HL-60/S4 treated with phorbol 12-myristate 13-acetate at 8.2 ng/mL for 4 days and 3 days (cell line): Measurements from ENCODE around the gene SLC16A1.

Experiments
- in situ Hi-C: fragments of 300-500 bp; cut with MboI; formaldehyde crosslinking; loops from 2 replicates; pipeline ENCODE4 v1.15.0; 2022; ENCODE audit warnings: low sequenced_read_pairs

Gene SLC16A1

GRCh38 chr1:112926858-112927257 is 29.1 kb downstream of the SLC16A1 start:
- in situ Hi-C loops, result no loop called here

DNA sequence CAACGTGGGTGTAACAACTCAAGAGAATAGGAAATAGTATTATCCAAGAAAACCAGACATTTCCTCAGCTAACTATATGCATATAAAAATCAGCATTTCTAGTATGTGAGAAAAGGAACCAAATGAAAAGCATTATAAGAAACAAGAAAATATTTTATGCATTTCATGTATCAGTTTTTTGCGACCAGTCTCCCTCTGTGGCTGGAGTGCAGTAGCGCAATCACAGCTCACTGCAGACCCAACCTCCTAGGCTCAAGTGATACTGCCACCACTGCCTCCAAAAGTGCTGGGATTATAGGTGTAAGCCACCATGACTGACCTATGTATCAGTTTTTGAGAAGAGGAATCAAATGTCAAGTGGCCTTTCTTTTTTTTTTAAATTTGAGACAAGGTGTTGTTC is 31.0 kb downstream of the SLC16A1 start:
- in situ Hi-C loops, result no loop called here

DNA sequence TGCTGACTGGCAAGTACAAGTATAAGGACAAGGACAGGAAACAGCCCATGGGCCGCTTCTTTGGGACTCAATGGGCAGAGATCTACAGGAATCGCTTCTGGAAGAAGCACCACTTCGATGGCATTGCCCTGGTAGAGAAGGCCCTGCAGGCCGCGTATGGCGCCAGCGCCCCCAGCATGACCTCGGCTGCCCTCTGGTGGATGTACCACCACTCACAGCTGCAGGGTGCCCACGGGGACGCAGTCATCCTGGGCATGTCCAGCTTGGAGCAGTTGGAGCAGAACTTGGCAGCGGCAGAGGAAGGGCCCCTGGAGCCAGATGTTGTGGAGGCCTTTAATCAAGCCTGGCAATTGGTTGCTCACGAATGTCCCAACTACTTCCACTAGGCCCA is 32.0 kb downstream of the SLC16A1 start:
- in situ Hi-C loops, result no loop called here

DNA sequence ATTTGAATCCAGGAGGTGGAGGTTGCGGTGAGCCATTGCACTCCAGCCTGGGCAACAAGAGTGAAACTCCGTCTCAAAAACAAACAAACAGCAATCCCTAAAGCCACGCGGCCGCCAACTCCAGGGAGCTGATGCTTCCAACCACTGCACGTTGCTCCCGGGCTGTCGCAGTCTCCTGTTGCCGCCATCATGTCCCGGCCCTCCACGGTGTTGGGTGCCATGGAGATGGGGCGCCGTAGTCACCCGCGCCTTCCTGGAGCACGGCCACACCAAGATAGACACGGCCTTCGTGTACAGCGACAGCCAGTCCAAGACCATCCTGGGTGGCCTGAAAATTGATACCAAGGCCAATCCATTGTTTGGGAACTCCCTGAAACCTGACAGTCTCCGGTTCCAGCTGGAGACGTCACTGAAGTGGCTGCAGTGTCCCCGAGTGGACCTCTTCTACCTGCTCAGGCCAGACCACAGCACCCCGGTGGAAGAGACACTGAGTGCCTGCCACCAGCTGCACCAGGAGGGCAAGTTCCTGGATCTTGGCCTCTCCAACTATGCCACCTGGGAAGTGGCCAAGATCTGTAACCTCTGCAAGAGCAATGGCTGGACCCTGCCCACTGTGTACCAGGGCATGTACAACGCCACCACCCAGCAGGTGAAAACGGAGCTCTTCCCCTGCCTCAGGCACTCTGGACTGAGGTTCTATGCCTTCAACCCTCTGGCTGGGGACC is 32.6 kb downstream of the SLC16A1 start:
- in situ Hi-C loops, result no loop called here

DNA sequence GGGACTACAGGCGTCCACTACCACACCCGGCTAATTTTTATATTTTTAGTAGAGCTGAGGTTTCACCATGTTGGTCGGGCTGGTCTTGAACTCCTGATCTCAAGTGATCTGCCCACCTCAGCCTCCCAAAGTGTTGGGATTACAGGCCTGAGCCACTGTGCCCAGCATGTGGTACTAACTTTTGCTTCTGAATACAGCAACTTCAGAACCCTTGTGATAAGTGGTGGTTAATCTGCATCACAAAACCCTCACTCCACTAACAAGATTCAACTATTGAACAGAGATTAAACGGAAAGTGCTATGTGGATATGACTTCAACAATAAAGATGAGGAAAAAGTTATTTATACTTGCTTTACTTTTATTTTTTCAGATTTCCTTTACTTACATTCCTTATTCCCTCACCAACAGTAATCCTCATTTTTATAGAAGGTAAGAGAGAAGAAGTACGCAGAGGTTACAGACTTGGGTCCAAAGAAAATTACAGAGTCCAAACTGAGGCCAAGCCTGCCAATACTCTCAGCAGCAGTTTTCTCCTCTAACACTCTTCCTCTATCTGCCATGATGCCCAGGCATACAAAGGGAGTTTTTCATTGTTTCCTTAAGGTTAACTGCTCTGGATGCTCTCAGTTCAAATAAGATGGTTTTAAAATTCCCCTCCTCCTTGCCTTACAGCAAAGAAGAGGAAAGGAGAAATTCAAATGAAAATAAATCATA is 44.3 kb downstream of the SLC16A1 start:
- in situ Hi-C loops, result no loop called here

- in situ Hi-C loops, result no loop called here
These were observed 46.1 kb downstream of the SLC16A1 start for GRCh38 chr1:112909847-112910246.

GRCh38 chr1:112906150-112906698 is 49.8 kb downstream of the SLC16A1 start:
- in situ Hi-C loops, result no loop called here

DNA sequence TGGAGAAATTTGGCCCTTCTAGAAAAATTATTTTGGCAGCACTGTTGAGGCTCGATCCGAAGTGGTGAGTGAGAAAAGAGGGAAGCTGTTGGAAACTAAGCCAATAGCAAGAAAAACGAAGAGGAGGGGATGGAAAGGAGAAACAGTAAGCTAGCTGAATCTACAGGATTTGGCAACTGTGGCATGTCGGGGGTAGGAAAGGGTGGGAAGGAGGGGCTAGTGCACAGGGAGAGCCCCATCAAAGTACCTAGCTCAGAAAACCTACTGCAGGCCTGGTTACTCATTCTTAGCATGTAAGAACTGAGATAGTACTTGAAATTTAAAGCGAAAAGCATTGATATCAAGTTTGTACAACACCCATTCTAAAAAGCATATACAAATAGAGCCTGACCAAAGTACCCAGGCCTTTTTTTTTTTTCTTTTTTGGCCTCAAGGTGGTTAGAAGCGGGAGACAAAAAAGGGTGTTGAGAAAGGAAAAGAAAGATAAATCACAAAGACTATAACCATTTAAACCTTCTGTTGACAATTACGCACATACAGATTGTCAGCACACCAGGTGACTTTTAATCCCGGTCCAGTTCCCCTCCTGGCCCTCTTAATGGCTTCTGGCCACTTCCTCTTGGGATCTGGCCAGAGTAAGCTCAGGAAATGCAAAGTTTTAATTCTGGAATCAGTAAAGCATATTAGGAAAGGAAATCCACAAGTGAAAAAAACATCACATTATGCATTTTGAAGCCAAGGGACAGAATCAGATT is 50.4 kb downstream of the SLC16A1 start:
- in situ Hi-C loops, result no loop called here

- in situ Hi-C loops, result no loop called here
These were observed 51.1 kb downstream of the SLC16A1 start for GRCh38 chr1:112904831-112905261.

DNA sequence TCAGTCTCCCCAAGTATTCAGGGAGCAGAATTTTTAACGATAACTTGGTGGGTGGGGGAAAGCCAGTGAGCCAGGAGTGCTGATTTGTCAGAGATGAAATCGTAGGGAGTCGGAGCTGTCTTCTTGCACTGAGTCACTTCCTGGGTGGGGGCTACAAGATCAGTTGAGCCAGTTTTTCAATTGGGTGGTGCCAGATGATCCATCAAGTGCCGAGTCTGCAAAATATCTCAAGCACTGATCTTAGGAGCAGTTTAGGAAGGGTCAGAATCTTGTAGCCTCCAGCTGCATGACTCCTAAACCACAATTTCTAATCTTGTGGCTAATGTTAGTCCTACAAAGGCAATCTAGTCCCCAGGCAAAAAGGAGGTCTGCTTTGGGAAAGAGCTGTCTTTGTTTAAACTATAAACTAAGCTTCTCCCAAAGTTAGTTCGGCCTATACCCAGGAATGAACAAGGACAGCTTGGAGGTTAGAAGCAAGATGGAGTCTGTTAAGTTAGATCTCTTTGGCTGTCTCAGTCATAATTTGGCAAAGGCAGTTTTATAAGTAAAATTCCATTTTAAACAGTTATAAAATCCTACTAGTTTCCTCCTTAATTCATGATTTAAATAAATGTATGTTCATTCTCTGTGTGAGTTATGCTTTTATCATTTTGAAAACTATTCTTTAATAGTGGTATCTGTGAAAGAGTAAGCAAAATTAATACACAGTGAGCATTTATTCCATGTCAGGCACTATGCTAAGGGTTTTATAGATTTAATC is 51.7 kb downstream of the SLC16A1 start:
- in situ Hi-C loops, result no loop called here

DNA sequence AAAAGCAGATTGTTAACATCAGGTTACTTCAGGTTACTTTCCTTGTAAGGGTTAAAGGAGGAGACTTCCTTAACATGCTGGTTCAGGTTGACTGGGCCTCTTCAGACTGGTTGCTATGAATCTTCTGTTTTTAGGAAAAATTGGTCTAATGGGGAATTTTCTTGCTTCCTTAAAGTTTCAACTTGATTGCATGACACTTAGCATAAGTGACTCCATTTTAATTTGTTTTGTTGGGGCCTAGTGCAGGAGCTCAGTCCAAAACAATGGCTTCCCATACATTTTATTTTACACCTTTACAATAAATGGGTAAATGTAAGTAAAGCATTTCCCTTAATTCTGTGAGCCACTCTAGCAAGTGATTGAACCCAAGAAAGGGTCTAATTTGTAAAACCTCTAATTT is 53.8 kb downstream of the SLC16A1 start:
- in situ Hi-C loops, result no loop called here

- in situ Hi-C loops, result no loop called here
These were observed 54.6 kb downstream of the SLC16A1 start for GRCh38 chr1:112901387-112901786.

- in situ Hi-C loops, result loop anchor here (25.0 kb wide), 1 partner anchor 141 kb away; no protein-coding TSS in a partner anchor
These were observed 59.2 kb downstream of the SLC16A1 start for GRCh38 chr1:112896783-112897182.

DNA sequence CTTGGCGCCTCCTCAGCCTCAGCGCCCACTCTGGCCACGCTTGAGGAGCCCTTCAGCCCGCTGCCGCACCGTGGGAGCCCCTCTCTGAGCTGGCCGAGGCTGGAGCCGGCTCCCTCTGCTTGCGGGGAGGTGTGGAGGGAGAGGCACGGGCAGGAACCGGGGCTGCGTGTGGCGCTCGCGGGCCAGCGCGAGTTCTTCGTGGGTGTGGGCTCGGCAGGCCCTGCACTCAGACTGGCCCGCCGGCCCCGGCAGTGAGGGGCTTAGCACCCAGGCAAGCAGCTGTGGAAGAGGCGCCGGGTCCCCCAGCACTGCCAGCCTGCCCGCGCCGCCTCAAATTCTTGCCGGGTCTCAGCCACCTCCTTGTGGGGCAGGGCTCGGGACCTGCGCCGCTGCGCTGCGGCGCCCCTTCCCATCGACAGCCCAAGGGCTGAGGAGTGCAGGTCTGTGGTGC is 61.4 kb downstream of the SLC16A1 start:
- in situ Hi-C loops, result loop anchor here (25.0 kb wide), 1 partner anchor 143 kb away; no protein-coding TSS in a partner anchor

- in situ Hi-C loops, result loop anchor here (25.0 kb wide), 1 partner anchor 143 kb away; no protein-coding TSS in a partner anchor
These were observed 62.0 kb downstream of the SLC16A1 start for GRCh38 chr1:112894010-112894292.

GRCh38 chr1:112893288-112894009 is 62.5 kb downstream of the SLC16A1 start:
- in situ Hi-C loops, result loop anchor here (25.0 kb wide), 1 partner anchor 144 kb away; no protein-coding TSS in a partner anchor

DNA sequence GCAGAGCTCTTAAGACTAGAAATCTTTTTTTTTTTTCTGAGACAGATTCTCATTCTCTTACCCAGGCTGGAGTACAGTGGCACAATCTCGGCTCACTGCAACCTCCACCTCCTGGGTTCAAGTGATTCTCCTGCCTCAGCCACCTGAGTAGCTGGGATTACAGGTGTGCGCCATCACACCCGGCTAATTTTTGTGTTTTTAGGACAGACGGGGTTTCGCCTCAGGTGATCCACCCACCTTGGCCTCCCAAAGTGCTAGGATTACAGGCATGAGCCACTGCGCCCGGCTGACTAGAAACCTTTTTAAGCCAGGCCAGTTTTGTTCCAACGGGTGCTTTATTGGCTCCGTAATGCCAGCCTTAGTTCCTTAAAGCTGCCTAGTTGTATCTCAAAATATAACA is 66.1 kb downstream of the SLC16A1 start:
- in situ Hi-C loops, result loop anchor here (25.0 kb wide), 1 partner anchor 147 kb away; no protein-coding TSS in a partner anchor

DNA sequence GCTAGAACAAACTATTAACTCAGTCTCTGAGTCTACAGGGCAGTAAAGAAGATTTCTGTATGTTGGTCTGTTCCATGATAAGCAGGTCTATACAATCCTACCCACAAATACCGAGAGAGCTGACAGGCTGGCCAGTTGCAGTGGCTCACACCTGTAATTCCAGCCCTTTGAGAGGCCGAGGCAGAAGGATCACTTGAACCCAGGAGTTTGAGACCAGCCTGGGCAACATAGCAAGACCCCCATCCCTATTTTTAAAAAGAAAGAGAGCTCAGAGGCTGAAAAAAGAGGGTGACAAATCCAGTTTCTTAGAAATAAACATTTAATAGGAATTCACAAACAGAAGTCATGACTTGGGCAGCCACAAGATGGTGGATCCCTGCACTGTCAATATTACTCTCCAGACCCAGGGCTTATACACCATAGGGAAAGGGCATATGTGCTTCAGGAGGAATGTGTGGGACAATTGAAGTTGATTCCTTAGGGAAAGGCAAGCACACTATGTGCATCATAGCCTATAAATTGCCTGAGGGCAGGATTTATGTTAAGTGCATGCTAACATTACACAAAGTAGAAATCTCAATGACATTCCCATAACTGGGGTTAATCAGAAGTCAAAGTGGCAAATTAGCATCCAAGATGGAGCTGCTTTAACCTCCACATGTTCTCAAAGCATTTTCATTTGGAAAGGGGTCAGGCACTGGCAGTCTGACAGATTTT is 66.8 kb downstream of the SLC16A1 start:
- in situ Hi-C loops, result loop anchor here (25.0 kb wide), 1 partner anchor 148 kb away; no protein-coding TSS in a partner anchor

DNA sequence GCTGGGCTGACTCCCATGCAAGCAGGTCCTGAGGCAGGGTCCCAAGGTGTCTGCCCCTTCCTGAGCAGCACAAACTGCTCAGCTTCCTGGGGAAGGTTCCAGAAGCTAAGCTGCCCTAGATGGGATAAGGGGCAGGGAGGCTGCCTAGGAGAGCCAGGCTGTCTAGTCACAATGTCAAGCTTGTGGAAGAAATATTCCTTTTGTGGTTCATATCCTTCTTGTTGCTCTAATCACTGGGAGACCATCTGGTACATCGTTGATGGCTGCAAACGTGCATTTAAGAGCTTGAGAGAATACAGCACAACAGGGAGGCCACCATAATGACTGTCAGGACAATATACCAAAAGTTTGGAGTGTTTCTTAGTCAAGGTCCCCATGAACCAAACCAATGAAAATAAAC is 67.4 kb downstream of the SLC16A1 start:
- in situ Hi-C loops, result loop anchor here (25.0 kb wide), 1 partner anchor 149 kb away; no protein-coding TSS in a partner anchor
